Measurements from ENCODE around the gene TYW5. TPM values are rescaled to one million over a fixed set of nuclear protein-coding genes. Genes with fewer than 3 reads are reported as not detected.

The TYW5 gene
- total RNA-seq, 1 donor from 2014 or later: 11.7 TPM

DNA sequence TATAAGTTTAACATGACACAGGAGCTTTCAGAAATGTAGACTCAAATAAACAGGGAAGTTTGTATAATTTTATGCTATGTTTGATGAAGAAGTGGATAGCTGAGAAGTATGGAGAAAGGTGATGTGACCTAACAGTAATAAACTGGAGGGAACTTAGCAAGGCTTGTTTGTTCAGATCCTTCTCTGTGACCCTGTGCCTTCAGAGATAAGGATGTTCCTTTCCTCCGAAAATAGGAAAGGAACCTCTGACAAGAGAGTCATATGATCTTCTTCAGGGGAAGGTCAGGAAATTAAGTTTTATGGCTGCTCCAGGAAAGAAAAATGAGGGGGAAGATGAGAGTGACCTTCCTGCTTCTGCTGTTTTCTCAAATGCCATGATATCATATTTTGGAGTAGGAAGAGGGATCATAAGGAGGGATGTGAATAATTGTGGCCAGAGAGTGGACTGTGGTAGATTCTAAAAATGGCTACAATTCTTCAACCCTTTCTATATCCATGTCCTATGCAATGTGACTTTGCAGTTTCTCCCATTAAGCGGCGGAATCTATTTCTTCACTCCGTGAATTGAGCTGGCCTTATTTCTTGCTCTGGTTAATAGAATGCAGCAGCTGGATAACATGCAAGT lies 52.7 kb downstream of the TYW5 start:
- Mint-ChIP-seq H3K27me3 (peaks cover 45% of the 10 kb centered on the region), H3K36me3 (ENCODE audit: low read depth) (no peaks in the 10 kb centered on the region), H3K4me3 (no peak overlapping the region), H3K4me1 (no peaks in the 10 kb centered on the region), H3K9me3 (no peaks in the 10 kb centered on the region), H3K27ac (no peak overlapping the region)
- DNase-seq: no peak
- intact Hi-C loops (cut with micrococcal nuclease): no loop called here

DNA sequence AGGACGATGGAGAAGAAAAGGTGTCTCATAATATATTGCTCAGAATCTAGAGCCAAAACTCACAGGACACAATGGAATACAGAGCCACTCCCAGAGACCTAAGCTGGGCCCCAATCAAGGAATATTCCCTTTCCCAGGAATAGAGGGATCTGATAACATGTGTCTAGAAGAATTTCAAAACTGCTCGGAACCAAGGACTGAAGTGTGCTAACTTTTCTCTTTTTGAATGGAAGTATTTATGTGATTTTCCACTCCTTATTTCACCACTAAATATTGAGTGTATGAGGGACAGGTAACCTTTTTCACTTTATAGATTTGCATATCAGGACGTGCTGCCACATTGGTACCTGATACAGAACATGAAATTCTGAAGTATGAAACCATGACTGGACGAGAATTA lies 53.3 kb downstream of the TYW5 start:
- H3K9me3 Mint-ChIP-seq: no peaks in the 10 kb centered on the region
- intact Hi-C loops (cut with micrococcal nuclease): no loop called here
- H3K4me1 Mint-ChIP-seq: no peaks in the 10 kb centered on the region
- no peak overlapping the region for H3K4me3 Mint-ChIP-seq
- no peak overlapping the region for H3K27ac Mint-ChIP-seq
- peaks cover 43% of the 10 kb centered on the region for H3K27me3 Mint-ChIP-seq
- H3K36me3 Mint-ChIP-seq (ENCODE audit: low read depth): no peaks in the 10 kb centered on the region
- DNase-seq: no peak

DNA sequence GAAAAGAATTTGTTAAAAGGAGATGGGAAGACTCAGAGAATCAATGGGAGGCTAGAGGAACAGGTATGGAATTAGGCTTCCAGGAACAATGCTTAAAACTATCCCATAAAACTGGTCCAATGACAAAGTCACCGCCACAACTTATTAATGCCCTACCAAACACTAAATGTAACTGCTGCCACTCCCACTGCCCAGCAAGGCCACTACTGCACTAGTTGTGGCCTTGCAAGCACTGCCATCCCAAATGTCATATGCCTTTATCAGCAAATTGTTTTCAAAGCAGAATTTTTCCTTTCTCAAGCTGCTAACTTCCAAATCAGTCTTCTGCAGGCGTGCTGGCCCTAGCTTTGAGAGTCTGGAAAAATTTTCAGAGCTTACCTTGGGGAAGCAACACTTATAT lies 58.7 kb downstream of the TYW5 start:
- peaks cover 29% of the 10 kb centered on the region for H3K27me3 Mint-ChIP-seq
- no peaks in the 10 kb centered on the region for H3K4me1 Mint-ChIP-seq
- no peak overlapping the region for H3K4me3 Mint-ChIP-seq
- H3K27ac Mint-ChIP-seq: no peak overlapping the region
- intact Hi-C loops (cut with micrococcal nuclease): no loop called here
- no peak for DNase-seq
- no peaks in the 10 kb centered on the region for H3K9me3 Mint-ChIP-seq
- no peaks in the 10 kb centered on the region for H3K36me3 Mint-ChIP-seq (ENCODE audit: low read depth)

DNA sequence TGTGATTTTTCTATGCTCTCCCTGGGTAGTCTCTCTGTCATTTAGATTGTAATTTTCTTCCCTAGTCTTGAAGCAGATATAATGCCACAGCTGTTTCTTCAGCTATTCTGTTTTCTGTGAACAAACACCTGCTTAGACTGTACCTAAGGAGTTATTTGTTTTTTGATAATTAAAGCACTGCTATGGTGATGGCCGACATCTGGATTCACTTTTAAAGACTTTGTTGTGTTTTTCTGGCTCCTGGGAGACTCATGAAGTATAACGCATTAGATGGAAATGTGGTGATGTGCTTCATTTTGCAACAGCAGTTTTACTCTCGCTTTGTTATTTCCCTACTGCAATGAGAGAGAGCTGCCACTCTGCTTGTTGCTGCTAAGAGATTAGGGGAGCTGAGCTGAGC lies 59.9 kb downstream of the TYW5 start:
- intact Hi-C loops (cut with micrococcal nuclease): no loop called here
- H3K27ac Mint-ChIP-seq: no peak overlapping the region
- H3K4me3 Mint-ChIP-seq: no peak overlapping the region
- no peaks in the 10 kb centered on the region for H3K36me3 Mint-ChIP-seq (ENCODE audit: low read depth)
- no peak for DNase-seq
- peaks cover 5% of the 10 kb centered on the region for H3K9me3 Mint-ChIP-seq
- peaks cover 30% of the 10 kb centered on the region for H3K27me3 Mint-ChIP-seq
- no peaks in the 10 kb centered on the region for H3K4me1 Mint-ChIP-seq

DNA sequence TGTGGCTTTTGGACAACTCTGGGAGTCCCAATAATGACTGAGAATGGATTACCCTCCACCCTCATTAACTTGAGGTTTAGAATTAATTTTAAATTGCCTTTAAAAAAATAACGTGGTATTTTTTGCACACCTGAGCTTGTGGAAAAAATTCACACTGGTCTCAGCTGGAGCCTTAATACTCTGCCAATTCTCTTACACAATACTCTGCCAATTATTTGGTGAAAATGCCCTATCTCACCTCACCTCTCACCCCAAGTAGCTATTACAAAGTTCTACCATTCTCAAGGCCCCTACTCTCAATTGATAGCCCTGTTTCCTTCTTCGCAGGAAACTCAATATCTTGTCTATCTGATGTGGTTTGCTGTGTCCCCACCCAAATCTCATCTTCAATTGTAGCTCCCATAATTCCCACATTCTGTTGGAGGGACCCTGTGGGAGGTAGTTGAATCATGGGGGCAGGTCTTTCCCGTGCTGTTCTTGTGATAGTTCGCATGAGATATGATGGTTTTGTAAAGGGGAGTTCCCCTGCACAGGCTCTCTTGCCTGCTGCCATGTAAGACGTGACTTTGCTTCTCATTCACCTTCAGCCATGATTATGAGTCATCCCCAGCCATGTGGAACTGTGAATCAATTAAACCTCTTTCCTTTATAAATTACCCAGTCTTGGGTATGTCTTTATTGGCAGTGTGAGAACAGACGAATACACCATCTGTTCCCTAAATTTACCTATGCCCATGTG lies 71.6 kb downstream of the TYW5 start:
- H3K4me3 Mint-ChIP-seq: no peak overlapping the region
- no peaks in the 10 kb centered on the region for H3K36me3 Mint-ChIP-seq (ENCODE audit: low read depth)
- H3K9me3 Mint-ChIP-seq: peaks cover 12% of the 10 kb centered on the region

DNA sequence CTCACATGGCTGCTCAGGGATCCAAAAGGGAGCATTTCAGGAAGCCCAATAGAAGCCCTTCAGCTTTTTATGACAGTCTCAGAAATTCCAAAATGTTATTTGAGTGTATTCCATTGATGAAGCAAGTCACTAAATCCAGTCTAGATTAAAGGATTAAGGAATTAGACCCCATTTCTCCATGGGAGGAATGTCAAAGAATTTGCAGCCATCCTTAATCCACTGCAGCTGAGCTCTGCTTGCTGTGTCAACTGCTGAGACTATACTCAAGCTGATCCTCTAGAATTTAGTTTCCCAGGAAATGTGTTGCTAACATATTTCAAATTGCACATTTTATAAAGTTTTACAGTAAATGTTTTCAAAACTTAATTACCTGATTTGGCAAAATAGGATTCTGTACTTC lies 72.6 kb downstream of the TYW5 start:
- Mint-ChIP-seq H3K4me3 (no peak overlapping the region), H3K9me3 (peaks cover 12% of the 10 kb centered on the region), H3K27ac (no peak overlapping the region), H3K36me3 (ENCODE audit: low read depth) (no peaks in the 10 kb centered on the region), H3K4me1 (no peaks in the 10 kb centered on the region), H3K27me3 (peaks cover 12% of the 10 kb centered on the region)
- intact Hi-C loops (cut with micrococcal nuclease): no loop called here
- DNase-seq: no peak

More for the DNA sequence above, 71.6 kb downstream of the TYW5 start:
- no peaks in the 10 kb centered on the region for H3K4me1 Mint-ChIP-seq
- H3K27ac Mint-ChIP-seq: no peak overlapping the region
- peaks cover 13% of the 10 kb centered on the region for H3K27me3 Mint-ChIP-seq
- DNase-seq: no peak
- intact Hi-C loops (cut with micrococcal nuclease): no loop called here

Other genes with a start within 250 kb of the TYW5 start
- 2.0 and 2.1 TPM in 2 replicates for gene FTCDNL1, start 104.3 kb downstream of the TYW5 start, total RNA-seq
- 17.1 and 17.4 TPM in 2 replicates for gene C2orf69, start 44.2 kb downstream of the TYW5 start, total RNA-seq
- gene MAIP1, start 91 bp upstream of the TYW5 start, total RNA-seq: 27.9 and 29.6 TPM in 2 replicates